A549 (cell line): ENCODE measurements around the gene CCDC152.

Source experiments
- CBX8 ChIP-seq: fragments of 200-600 bp; sonication (generic); IDR thresholded peaks from 2 replicates; pipeline ENCODE4 v1.6.1; 2016
- CHD2 ChIP-seq: fragments of 150-350 bp; IDR thresholded peaks from 2 replicates; pipeline ENCODE4 v1.6.1; 2014; ENCODE audit warnings: low read length; ENCODE audit not compliant: partially characterized antibody
- CTCF ChIP-seq: fragments of >200 bp; sonication (Bioruptor Twin); formaldehyde crosslinking; IDR thresholded peaks from 3 replicates; pipeline ENCODE4 v1.5.1; 2016
- EP300 ChIP-seq, 2 experiments: fragments of >200 bp; sonication (Bioruptor Twin); formaldehyde crosslinking; IDR thresholded peaks; 2 replicates in 1 of 2; 3 replicates in 1 of 2; pipeline ENCODE4 v1.6.1; 2016 to 2017
- FOSL2 ChIP-seq, 2 experiments: fragments of 450-650 bp in 1 of 2; fragments of >200 bp in 1 of 2; sonication (Bioruptor Twin) in 1 of 2; formaldehyde crosslinking; IDR thresholded peaks; 2 replicates each; pipeline versions ENCODE4 v1.5.0 to v1.6.1; 2016 to 2020; ENCODE audit warnings: mild to moderate bottlenecking in 1 of 2, moderate library complexity in 1 of 2
- JUNB ChIP-seq: fragments of >200 bp; sonication (Bioruptor Twin); formaldehyde crosslinking; IDR thresholded peaks from 2 replicates; pipeline ENCODE4 v1.6.1; 2016
- KDM5A ChIP-seq: fragments of 200-600 bp; sonication (generic); IDR thresholded peaks from 2 replicates; pipeline ENCODE4 v1.6.1; 2016; ENCODE audit warnings: antibody characterized with exemption, mild to moderate bottlenecking
- MYC ChIP-seq: IDR thresholded peaks from 2 replicates; pipeline ENCODE4 v1.6.1; 2012; ENCODE audit warnings: mild to moderate bottlenecking, inconsistent platforms, low read length, improper control_type of control experiment, borderline replicate concordance
- POLR2A ChIP-seq: IDR thresholded peaks from 2 replicates; pipeline ENCODE4 v1.6.1; 2012; ENCODE audit warnings: mild to moderate bottlenecking, low read length
- RAD21 ChIP-seq, 2 experiments: fragments of >200 bp in 1 of 2; sonication (Bioruptor Twin) in 1 of 2; formaldehyde crosslinking in 1 of 2; IDR thresholded peaks in 1 of 2; conservative IDR thresholded peaks in 1 of 2; 2 replicates in 1 of 2; 3 replicates in 1 of 2; pipeline ENCODE4 v1.6.1; 2012 to 2018; ENCODE audit warnings: inconsistent platforms in 1 of 2
- TP53 ChIP-seq: fragments of 250-450 bp; sonication (Bioruptor Pico); IDR thresholded peaks from 2 replicates; pipeline ENCODE4 v1.5.0; 2021; ENCODE audit warnings: mild to moderate bottlenecking, moderate library complexity
- ZNF302 ChIP-seq: fragments of 250-450 bp; sonication (Bioruptor Pico); IDR thresholded peaks from 2 replicates; pipeline ENCODE4 v1.9.0; 2021; ENCODE audit warnings: inconsistent platforms, mild to moderate bottlenecking, moderate library complexity
- TF ChIP-seq, protein P1 (sequence below): IDR thresholded peaks from 2 replicates; pipeline ENCODE4 v1.6.1; 2012
- TF ChIP-seq, protein P2 (sequence below): fragments of 450-650 bp; IDR thresholded peaks from 2 replicates; pipeline ENCODE4 v1.6.1; 2014; ENCODE audit warnings: antibody characterized with exemption

DNA sequence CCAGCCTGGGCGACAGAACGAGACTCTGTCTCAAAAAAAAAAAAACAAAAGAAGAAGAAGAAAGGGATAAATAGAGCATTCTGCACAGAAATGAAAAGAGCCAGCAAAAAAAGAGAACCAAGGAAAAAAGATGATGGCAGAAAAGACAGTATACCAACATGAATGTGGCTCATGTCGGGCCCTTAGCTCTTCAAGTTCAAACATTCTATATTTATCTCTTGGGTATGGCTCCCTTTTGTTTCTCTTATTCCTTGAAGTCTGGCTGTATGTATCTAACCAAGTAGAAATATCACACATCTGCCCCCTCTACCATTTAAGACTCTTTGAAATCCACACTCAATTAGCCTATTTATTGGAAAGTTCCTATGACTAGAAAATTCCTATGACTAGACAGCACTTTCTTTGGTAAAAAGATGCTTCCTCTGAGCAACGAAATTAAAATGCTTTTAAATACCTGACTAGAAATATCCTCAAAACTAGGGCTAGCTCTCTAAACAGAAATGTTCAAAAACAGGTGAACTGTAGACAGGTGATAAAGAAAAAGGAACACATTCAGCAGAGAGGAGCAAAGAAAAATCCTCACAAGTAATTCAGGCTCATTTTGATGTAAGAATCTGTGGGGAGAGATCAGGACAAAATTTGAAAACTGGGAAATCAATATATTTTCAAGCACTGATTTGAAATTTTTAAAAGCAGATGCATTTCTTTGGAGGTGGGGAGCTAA is 52.4 kb downstream of the CCDC152 start:
- TF ChIP-seq POLR2A (no peak), RAD21 (conservative IDR thresholded peaks at IDR 0.05 in 1 of 2, IDR thresholded peaks at IDR 0.05 in 1 of 2) (no peak), EP300 (IDR thresholded peaks at IDR 0.05) (no peak), CBX8 (no peak), CTCF (no peak), TP53 (CRISPR knock-in tag) (no peak), ZNF302 (CRISPR knock-in tag) (no peak), CHD2 (no peak), MYC (no peak), JUNB (no peak), FOSL2 (IDR thresholded peaks at IDR 0.05) (no peak), FOSL2 (CRISPR knock-in tag; IDR thresholded peaks at IDR 0.05) (no peak), KDM5A (no peak)
- TF ChIP-seq, protein P1, sequence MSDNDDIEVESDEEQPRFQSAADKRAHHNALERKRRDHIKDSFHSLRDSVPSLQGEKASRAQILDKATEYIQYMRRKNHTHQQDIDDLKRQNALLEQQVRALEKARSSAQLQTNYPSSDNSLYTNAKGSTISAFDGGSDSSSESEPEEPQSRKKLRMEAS: no peak
- TF ChIP-seq, protein P2, sequence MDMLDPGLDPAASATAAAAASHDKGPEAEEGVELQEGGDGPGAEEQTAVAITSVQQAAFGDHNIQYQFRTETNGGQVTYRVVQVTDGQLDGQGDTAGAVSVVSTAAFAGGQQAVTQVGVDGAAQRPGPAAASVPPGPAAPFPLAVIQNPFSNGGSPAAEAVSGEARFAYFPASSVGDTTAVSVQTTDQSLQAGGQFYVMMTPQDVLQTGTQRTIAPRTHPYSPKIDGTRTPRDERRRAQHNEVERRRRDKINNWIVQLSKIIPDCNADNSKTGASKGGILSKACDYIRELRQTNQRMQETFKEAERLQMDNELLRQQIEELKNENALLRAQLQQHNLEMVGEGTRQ: no peak
